Measurements from ENCODE around the gene SLC7A7. TPM values are rescaled to one million over a fixed set of nuclear protein-coding genes. Genes with fewer than 3 reads are reported as not detected.
A peak's percentile ranks its signal among the peaks of the same experiment; 100 is the strongest.

SLC7A7 gene
- total and polyA plus RNA-seq, 8 donors, result 9.6 to 67.6 (median 10.3) TPM

GRCh38 chr14:22770481-22771187 lies 44.6 kb downstream of the SLC7A7 start:
- no peak overlapping the region for H3K4me3 ChIP-seq
- H3K27me3 ChIP-seq, result no peaks in the 10 kb centered on the region
- ATAC-seq, result no peak
- no peak for TF ChIP-seq CTCF (IDR thresholded peaks at IDR 0.05)
- intact Hi-C loops (cut with DNase I), result no loop called here
- peaks cover 12 to 32% of the 10 kb centered on the region in 2 donors for H3K4me1 ChIP-seq
- H3K36me3 ChIP-seq, result peaks cover 5 to 78% of the 10 kb centered on the region in 2 donors
- no peak overlapping the region for H3K27ac ChIP-seq
- no peaks in the 10 kb centered on the region for H3K9me3 ChIP-seq
- no peak for DNase-seq

- Histone ChIP-seq H3K4me3 (no peak overlapping the region), H3K27me3 (no peaks in the 10 kb centered on the region), H3K36me3 (peaks cover 5 to 65% of the 10 kb centered on the region in 2 donors), H3K27ac (no peak overlapping the region), H3K9me3 (no peaks in the 10 kb centered on the region), H3K4me1 (peaks cover 12 to 34% of the 10 kb centered on the region in 2 donors)
- DNase-seq, result no peak
- no peak for ATAC-seq
- intact Hi-C loops (cut with DNase I), result no loop called here
- no peak for TF ChIP-seq CTCF (IDR thresholded peaks at IDR 0.05)
Observed at GRCh38 chr14:22769369-22769768, 45.9 kb downstream of the SLC7A7 start.

GRCh38 chr14:22768947-22769346 lies 46.3 kb downstream of the SLC7A7 start:
- no peak for TF ChIP-seq CTCF (IDR thresholded peaks at IDR 0.05)
- intact Hi-C loops (cut with DNase I), result no loop called here
- H3K27me3 ChIP-seq, result no peaks in the 10 kb centered on the region
- DNase-seq (no peak), ATAC-seq (no peak)
- no peaks in the 10 kb centered on the region for H3K9me3 ChIP-seq
- peaks cover 5 to 61% of the 10 kb centered on the region in 2 donors for H3K36me3 ChIP-seq
- no peak overlapping the region for H3K4me3 ChIP-seq
- H3K4me1 ChIP-seq, result peaks cover 12 to 34% of the 10 kb centered on the region in 2 donors
- H3K27ac ChIP-seq, result no peak overlapping the region

- Histone ChIP-seq H3K4me3 (peak overlapping the region; percentile 93 to 97), H3K36me3 (peaks cover 5 to 44% of the 10 kb centered on the region in 2 donors), H3K27me3 (no peaks in the 10 kb centered on the region), H3K4me1 (peaks cover 12 to 34% of the 10 kb centered on the region in 2 donors), H3K9me3 (peaks cover 0 to 1% of the 10 kb centered on the region in 2 donors), H3K27ac (peak overlapping the region; percentile 81 to 92)
- ATAC-seq, result no peak
- TF ChIP-seq CTCF (IDR thresholded peaks at IDR 0.05), result no peak
- DNase-seq, result no peak
- intact Hi-C loops (cut with DNase I), result no loop called here
Observed at GRCh38 chr14:22767323-22767589, 48.0 kb downstream of the SLC7A7 start.

- ATAC-seq (peak; percentile 89), DNase-seq (peak; percentile 92 to 98 (median 97))
- no peak for TF ChIP-seq CTCF (IDR thresholded peaks at IDR 0.05)
- Histone ChIP-seq H3K36me3 (peaks cover 5 to 38% of the 10 kb centered on the region in 2 donors), H3K9me3 (peaks cover 0 to 7% of the 10 kb centered on the region in 2 donors), H3K27me3 (no peaks in the 10 kb centered on the region), H3K27ac (peak within 1 kb of the TSS; percentile 81 to 92), H3K4me1 (peaks cover 12 to 34% of the 10 kb centered on the region in 2 donors), H3K4me3 (peak within 1 kb of the TSS; percentile 93 to 97)
- intact Hi-C loops (cut with DNase I), result no loop called here
Observed at GRCh38 chr14:22766457-22767322, 48.5 kb downstream of the SLC7A7 start, which contains the start of gene OXA1L. Gene OXA1L (plus strand): TSS chr14:22766688. CDS start chr14:22766702, 14 bp downstream.

Data from left lung (tissue), 10 donors.